HG03097 (cell line): ENCODE data around the gene LRRC4C.
"Not testable (repeated sequence)": the region's sequence is repeated elsewhere in the genome, so short reads cannot be mapped to it uniquely, and the experiment has no call there.

ENCODE experiments used
- ATAC-seq: cut with Tn5 transposase; IDR thresholded peaks from one replicate; pipeline ENCODE4 v1.9.1; 2021; ENCODE audit not compliant: unreplicated experiment, low FRiP score

The LRRC4C gene

GRCh38 chr11:40203606-40204005, 1255.8 kb downstream of the LRRC4C start:
- ATAC-seq, result no peak

DNA sequence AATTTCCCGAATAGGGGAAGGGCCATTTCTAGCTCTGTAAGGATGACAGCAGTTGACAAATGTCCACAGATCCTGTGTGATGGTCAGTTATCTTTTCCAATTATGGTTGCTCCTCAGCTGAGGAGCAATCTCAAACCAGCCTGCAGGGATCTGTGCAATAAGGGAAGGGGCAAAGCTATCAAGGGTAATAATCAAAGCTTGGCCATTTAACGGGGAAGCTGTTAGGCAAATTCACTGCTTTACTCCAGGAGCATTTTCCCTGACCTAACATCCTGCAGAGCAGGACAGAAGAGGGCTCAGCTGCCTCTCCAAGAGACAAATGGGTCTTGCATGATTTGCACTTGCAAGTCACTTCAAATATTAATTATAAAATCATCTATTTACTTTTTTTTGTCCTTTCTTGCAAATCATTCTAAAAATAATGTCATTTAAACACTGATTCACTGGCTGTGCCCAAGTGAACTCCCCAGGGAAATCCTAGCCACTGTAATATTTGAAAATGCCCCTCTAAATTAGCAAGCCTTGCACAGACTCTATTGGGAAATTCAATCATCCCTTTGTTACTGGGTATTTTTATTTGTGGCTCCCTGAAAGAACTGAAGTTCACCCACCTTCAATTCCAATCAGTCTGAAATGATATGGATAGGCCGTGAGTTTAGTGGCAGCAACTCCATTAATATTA, 1256.7 kb downstream of the LRRC4C start:
- ATAC-seq, result no peak

- not testable (repeated sequence) for ATAC-seq
These were observed 1266.9 kb downstream of the LRRC4C start for GRCh38 chr11:40192590-40192989.

DNA sequence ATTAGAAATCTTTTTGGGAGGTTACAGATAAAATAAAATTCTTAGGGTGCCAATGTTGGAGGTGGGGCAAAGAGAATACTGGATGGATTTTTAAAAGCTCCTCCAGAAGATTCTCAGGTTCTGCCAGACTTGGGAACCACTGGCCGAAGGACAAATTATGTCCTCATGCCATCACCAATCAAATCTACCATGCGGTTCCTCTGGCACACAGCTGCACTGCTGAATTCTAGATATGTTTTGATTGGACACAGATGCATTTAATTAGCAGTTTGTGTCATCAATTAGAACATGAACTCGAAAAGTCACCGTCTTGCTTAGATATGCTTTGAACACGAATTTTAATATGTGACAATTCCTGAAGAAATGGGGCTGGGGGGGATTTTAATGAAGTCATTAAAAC, 1269.2 kb downstream of the LRRC4C start:
- no peak for ATAC-seq

DNA sequence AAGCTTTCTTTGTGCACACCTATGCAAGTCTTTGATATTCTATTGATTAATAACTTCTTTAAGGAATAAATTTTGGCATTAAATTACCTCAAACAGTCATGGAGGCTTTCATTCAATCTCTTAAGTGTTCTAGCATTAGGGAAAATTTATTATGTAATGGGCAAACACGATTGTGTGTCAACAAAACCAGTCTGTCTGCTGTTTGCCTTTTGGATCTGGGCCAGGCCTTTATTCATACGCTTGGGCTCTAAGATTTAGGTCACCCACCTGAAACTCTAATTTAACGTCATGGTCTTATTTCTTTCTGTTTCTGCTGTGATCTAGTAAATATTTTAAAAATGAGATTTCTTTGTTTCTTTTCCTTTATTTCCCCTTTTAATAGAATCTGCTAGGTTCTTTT, 1270.6 kb downstream of the LRRC4C start:
- ATAC-seq, result no peak

GRCh38 chr11:40187295-40187694, 1272.2 kb downstream of the LRRC4C start:
- ATAC-seq, result no peak

- no peak for ATAC-seq
These were observed 1272.8 kb downstream of the LRRC4C start for GRCh38 chr11:40186437-40187263.

DNA sequence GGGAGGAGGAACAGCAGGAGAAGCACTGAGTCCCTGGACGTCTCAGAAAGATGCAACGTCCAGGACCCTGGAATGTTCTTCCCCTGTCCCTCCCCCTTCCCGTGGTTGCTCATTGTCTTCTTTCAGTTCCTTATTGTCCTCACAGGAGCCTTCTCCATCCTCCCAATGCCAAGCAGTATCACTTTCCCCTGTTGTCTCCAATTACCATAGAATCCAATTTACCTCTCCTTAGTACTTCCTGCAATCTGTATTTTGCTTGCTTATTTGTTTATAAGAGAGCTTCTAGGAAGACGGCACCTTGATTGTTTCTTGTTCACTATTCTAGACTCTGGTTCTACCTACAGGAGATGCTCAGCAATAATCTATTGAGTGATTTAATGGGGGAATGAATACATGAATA, 1273.7 kb downstream of the LRRC4C start:
- ATAC-seq, result no peak

- ATAC-seq, result no peak
These were observed 1276.1 kb downstream of the LRRC4C start for GRCh38 chr11:40183073-40184064.

GRCh38 chr11:40179541-40179940, 1279.9 kb downstream of the LRRC4C start:
- no peak for ATAC-seq

GRCh38 chr11:40178470-40178869, 1281.0 kb downstream of the LRRC4C start:
- ATAC-seq, result no peak

- no peak for ATAC-seq
These were observed 1283.5 kb downstream of the LRRC4C start for GRCh38 chr11:40175980-40176379.

DNA sequence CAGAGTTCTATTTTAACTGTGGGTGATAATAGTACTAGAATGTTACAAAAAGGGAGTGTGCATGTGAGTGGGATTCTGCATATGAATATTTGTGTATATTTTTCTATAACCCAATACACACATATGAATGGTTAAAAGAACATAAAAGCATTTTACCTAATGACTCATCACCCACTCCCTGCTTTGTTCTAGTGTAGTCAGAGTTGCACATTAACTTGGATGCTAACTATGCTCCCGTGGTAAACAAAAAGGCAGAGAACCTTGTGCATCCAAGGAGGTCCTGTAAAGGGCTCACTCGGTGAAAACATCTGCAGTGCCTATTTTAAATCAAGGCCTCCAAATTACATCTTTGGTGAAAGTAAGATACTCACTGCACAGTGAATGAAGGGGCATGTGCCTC, 1289.4 kb downstream of the LRRC4C start:
- no peak for ATAC-seq

- no peak for ATAC-seq
These were observed 1291.0 kb downstream of the LRRC4C start for GRCh38 chr11:40168414-40168813.

- ATAC-seq, result not testable (repeated sequence)
These were observed 1291.6 kb downstream of the LRRC4C start for GRCh38 chr11:40167805-40168204.

DNA sequence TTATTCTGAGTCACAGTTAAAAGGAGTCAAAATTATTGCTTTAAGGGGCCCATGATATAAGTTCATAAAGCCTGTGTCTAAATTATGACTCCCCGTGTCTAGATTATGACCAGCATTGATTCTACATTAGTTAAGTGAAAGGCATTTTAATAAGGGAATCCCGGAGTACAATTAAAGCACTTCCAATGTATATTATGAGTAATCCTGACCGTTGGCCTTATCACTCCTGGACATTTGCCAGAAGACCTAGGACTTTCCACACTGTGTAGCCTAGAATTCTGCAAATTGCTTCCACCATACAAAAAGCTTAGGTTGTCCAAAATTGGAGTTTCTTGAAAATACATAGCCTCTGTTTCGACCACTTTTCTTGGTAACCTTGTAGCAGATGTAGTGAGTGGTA, 1292.6 kb downstream of the LRRC4C start:
- no peak for ATAC-seq

DNA sequence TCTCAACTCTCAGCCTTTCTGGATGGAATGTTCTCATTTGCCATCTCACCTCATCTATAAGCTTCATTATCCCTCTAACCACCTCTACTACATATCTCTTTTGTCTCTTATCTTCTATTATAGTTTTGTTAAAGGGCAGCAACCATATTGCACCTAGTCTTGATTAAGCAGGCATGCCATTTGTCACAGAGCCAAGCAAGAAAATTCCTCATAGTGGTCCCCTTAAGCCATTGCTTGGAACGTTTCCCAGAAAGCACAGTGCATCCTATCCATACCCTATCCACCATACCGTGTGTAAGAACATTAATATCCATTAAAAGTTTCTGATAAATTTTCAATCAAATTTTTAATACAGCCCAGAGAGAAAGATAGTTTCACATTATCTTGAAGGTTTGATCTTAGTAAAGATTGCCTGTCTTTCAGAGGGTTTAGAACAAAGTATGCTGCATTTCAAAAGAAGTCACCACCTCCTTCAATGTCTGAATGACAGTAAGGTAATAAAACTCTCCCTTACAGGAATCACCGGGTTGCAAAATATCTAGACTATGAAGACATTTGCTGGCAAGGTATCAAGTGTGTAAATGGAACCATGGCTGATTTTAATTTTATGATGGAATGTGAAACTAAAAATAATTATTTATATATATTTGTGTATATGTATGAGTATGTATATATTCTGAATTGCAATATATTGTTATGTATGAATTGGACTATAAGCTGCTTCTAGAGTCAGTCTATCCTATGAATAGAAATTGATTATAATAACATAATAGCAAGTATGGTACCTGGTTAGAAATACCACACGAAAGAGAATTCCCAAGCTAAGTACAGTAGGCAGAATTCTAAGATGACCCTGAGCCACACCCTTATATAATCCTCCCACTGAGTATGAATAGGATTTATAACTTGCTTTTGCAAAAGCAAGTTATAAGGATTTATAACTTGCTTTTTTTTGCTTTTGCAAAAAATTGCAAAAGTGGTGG, 1296.3 kb downstream of the LRRC4C start:
- ATAC-seq, result no peak

DNA sequence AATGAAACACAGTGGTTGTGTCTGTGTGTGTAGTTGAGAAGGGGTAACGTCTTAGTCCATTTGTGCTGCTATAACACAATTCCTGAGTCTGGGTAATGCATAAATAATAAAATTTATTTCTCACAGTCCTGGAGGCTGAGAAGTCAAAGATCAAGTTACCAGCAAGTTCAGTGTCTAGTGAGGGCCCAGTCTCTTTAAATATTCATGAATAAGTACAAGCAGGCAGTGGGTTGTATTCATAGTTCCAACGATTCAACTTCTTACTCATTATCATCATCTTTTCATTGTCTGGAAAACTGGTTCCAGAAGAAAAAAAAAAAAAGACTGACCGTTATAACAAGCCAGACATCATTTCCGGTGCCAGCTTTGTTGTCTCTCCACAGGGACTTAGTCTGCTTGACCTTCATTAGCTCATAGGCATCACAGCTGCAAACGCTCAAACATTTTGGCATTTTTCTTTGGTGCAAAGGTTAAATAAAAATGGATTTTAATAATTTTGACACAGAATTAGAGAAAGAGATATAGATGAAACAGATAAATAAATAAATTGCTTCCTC, 1297.5 kb downstream of the LRRC4C start:
- ATAC-seq, result no peak

DNA sequence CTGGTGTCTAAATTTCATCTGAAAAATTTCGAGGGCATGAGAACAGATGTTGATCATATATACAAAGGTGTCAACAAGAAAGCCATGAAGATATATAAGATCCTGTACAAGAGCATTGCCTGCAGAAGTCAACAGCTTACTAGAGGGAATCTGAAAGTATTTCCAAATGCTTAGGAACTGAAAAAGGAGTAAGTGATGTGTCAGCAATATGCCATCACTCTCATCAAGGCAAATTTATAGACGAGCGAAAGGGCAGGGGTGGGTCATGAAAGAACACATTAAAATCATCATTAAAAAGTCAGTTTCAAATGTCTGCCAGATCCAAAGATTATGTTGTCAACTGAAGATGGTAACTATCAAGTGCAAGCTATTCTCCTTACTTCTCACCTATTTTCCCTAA, 1299.0 kb downstream of the LRRC4C start:
- ATAC-seq, result no peak
